Left lung (tissue), 10 donors: ENCODE results near the gene SLC25A17. TPM values are rescaled to one million over a fixed set of nuclear protein-coding genes. Genes with fewer than 3 reads are reported as not detected.

Experiments
- ATAC-seq: fragments of 200-7000 bp; cut with Tn5 transposase; one replicate; pipeline ENCODE4 v1.9.1; 2020; ENCODE audit warnings: moderate library complexity
- DNase-seq, 4 donors: peaks; one replicate each; pipeline ENCODE4 v3.0.0-alpha.2; 2013 to 2020
- H3K27ac ChIP-seq, 2 donors: fragments of 200-600 bp; sonication (generic) in 1 of 2; one replicate each; pipeline versions ENCODE4 v1.5.0 to v1.8.0; 2020 to 2021
- H3K27me3 ChIP-seq, 2 donors: fragments of 200-600 bp; sonication (generic) in 1 of 2; one replicate each; pipeline versions ENCODE4 v1.5.0 to v1.8.0; 2020 to 2021
- H3K36me3 ChIP-seq, 2 donors: fragments of 200-600 bp; sonication (generic) in 1 of 2; one replicate each; pipeline versions ENCODE4 v1.5.0 to v1.8.0; 2020 to 2021
- H3K4me1 ChIP-seq, 2 donors: fragments of 200-600 bp; one replicate each; pipeline ENCODE4 v1.8.0; 2021
- H3K4me3 ChIP-seq, 2 donors: fragments of 200-600 bp; sonication (generic) in 1 of 2; one replicate each; pipeline versions ENCODE4 v1.5.0 to v1.8.0; 2020 to 2021; ENCODE audit warnings: mild to moderate bottlenecking in 1 of 2
- H3K9me3 ChIP-seq, 2 donors: fragments of 200-600 bp; sonication (generic) in 1 of 2; one replicate each; pipeline versions ENCODE4 v1.5.0 to v1.8.0; 2020 to 2021
- CTCF ChIP-seq, 2 donors: fragments of 200-600 bp; sonication (generic) in 1 of 2; IDR thresholded peaks; one replicate each; pipeline versions ENCODE4 v1.5.0 to v1.8.0; 2021; ENCODE audit warnings: antibody characterized with exemption in 2 of 2
- intact Hi-C, 2 donors: fragments of 100-400 bp; cut with DNase I; formaldehyde crosslinking; loops; one replicate each; pipeline versions ENCODE4 v1.11.2 to v1.14.2; 2022
- polyA plus RNA-seq, 6 donors: library from polyadenylated mRNA; unstranded; fragments of 120-200 nt; gene quantifications; one replicate each; pipeline ENCODE4 v1.2.1, GENCODE V29; 2013; ENCODE audit not compliant: insufficient read length in 6 of 6
- total RNA-seq, 2 donors: library from RNA; stranded (reverse); fragmentation: NEBNext Ultra II Directional; extraction: Animal tissue kit (Norgen Biotek cat#: 25700); gene quantifications; one replicate each; pipeline ENCODE4 v1.2.1, GENCODE V29; 2021
- donor health status: DM: no; HTN: yes; CAD: no.
- donor health status: DM: no; HTN: no; CAD: no.

Gene SLC25A17
- total and polyA plus RNA-seq, 8 donors: 18.3 to 36.9 (median 33.0) TPM

- no peaks in the 10 kb centered on the region for H3K27me3 ChIP-seq
- intact Hi-C loops: loop anchor here in 1 of 2 donors (10.0 kb wide), 1 partner anchor 311 kb away; no protein-coding TSS in a partner anchor
- TF ChIP-seq CTCF (IDR thresholded peaks at IDR 0.05): no peak
- no peaks in the 10 kb centered on the region for H3K9me3 ChIP-seq
- H3K27ac ChIP-seq: no peak overlapping the region
- peaks cover 0 to 59% of the 10 kb centered on the region in 2 donors for H3K36me3 ChIP-seq
- peaks cover under 1 to 15% of the 10 kb centered on the region in 2 donors for H3K4me1 ChIP-seq
- ATAC-seq (no peak), DNase-seq (no peak)
- no peak overlapping the region for H3K4me3 ChIP-seq
Measured at GRCh38 chr22:40823426-40823825, 4.3 kb upstream of the SLC25A17 start.

GRCh38 chr22:40819599-40820140 is 524 bp upstream of the SLC25A17 start:
- ATAC-seq (peak; percentile 24), DNase-seq (peak in 1 of 4 donors; percentile 44)
- TF ChIP-seq CTCF (IDR thresholded peaks at IDR 0.05): no peak
- peaks cover 0 to 22% of the 10 kb centered on the region in 2 donors for H3K36me3 ChIP-seq
- H3K9me3 ChIP-seq: no peaks in the 10 kb centered on the region
- H3K27me3 ChIP-seq: no peaks in the 10 kb centered on the region
- H3K27ac ChIP-seq: peak overlapping the region; percentile 73 to 77
- intact Hi-C loops: loop anchor here in 1 of 2 donors (10.0 kb wide), 1 partner anchor 315 kb away; no protein-coding TSS in a partner anchor
- H3K4me1 ChIP-seq: peaks cover 4 to 33% of the 10 kb centered on the region in 2 donors
- H3K4me3 ChIP-seq: peak overlapping the region; percentile 93 to 96

- no peak for ATAC-seq
Measured at GRCh38 chr22:40818192-40818746, 877 bp downstream of the SLC25A17 start.

GRCh38 chr22:40817737-40818136 is 1.4 kb downstream of the SLC25A17 start:
- Histone ChIP-seq H3K9me3 (no peaks in the 10 kb centered on the region), H3K4me1 (peaks cover 4 to 33% of the 10 kb centered on the region in 2 donors), H3K27me3 (no peaks in the 10 kb centered on the region), H3K4me3 (peak overlapping the region in 1 of 2 donors; percentile 93), H3K36me3 (peaks cover 0 to 2% of the 10 kb centered on the region in 2 donors), H3K27ac (no peak overlapping the region)
- intact Hi-C loops: no loop called here
- TF ChIP-seq CTCF (IDR thresholded peaks at IDR 0.05): no peak
- DNase-seq (no peak), ATAC-seq (no peak)

More at GRCh38 chr22:40818192-40818746, 877 bp downstream of the SLC25A17 start:
- Histone ChIP-seq H3K36me3 (peaks cover 0 to 8% of the 10 kb centered on the region in 2 donors), H3K9me3 (no peaks in the 10 kb centered on the region), H3K4me1 (peaks cover 4 to 33% of the 10 kb centered on the region in 2 donors), H3K4me3 (peak overlapping the region; percentile 93 to 96), H3K27ac (no peak overlapping the region), H3K27me3 (no peaks in the 10 kb centered on the region)
- intact Hi-C loops: no loop called here
- no peak for TF ChIP-seq CTCF (IDR thresholded peaks at IDR 0.05)
- no peak for DNase-seq

GRCh38 chr22:40813912-40814315 is 5.2 kb downstream of the SLC25A17 start:
- intact Hi-C loops: no loop called here
- no peaks in the 10 kb centered on the region for H3K9me3 ChIP-seq
- no peak for TF ChIP-seq CTCF (IDR thresholded peaks at IDR 0.05)
- no peaks in the 10 kb centered on the region for H3K36me3 ChIP-seq
- peaks cover 4 to 20% of the 10 kb centered on the region in 2 donors for H3K4me1 ChIP-seq
- ATAC-seq: no peak
- H3K27me3 ChIP-seq: no peaks in the 10 kb centered on the region
- DNase-seq: no peak
- H3K4me3 ChIP-seq: no peak overlapping the region
- no peak overlapping the region for H3K27ac ChIP-seq
